Neuronal stem cell (in vitro differentiated cells): ENCODE data around the gene ATP8A2.

Experiments
- DNase-seq: peaks from one replicate; pipeline ENCODE4 v3.0.0-alpha.2; 2013; ENCODE audit warnings: low spot score
- H2AFZ ChIP-seq: one replicate; pipeline ENCODE4 v1.6.1; 2013; ENCODE audit warnings: mild to moderate bottlenecking, low read length, inconsistent platforms
- H2AK5ac ChIP-seq: 2 replicates; pipeline ENCODE4 v1.6.1; 2013; ENCODE audit warnings: low read depth, mild to moderate bottlenecking, inconsistent platforms, low read length, moderate library complexity, mixed read lengths
- H2BK120ac ChIP-seq: 2 replicates; pipeline ENCODE4 v1.6.1; 2013; ENCODE audit warnings: low read depth, mild to moderate bottlenecking, inconsistent platforms, low read length, moderate library complexity, mixed read lengths
- H2BK12ac ChIP-seq: one replicate; pipeline ENCODE4 v1.6.1; 2013; ENCODE audit warnings: low read length, inconsistent platforms
- H2BK15ac ChIP-seq: 2 replicates; pipeline ENCODE4 v1.6.1; 2013; ENCODE audit warnings: mild to moderate bottlenecking, low read length, inconsistent platforms, mixed read lengths
- H2BK5ac ChIP-seq: one replicate; pipeline ENCODE4 v1.6.1; 2013; ENCODE audit warnings: inconsistent platforms, mild to moderate bottlenecking, low read length, moderate library complexity
- H3K14ac ChIP-seq: one replicate; pipeline ENCODE4 v1.6.1; 2013; ENCODE audit warnings: low read length, inconsistent platforms
- H3K18ac ChIP-seq: 2 replicates; pipeline ENCODE4 v1.6.1; 2013; ENCODE audit warnings: low read length, inconsistent platforms
- H3K23ac ChIP-seq: 2 replicates; pipeline ENCODE4 v1.6.1; 2013; ENCODE audit warnings: low read depth, mild to moderate bottlenecking, mixed read lengths, low read length, inconsistent platforms; ENCODE audit not compliant: poor library complexity
- H3K27ac ChIP-seq: replicated peaks from 3 replicates; pipeline ENCODE4 v1.5.1; 2013; ENCODE audit warnings: low read length, inconsistent platforms
- H3K27me3 ChIP-seq, 3 experiments: 2 replicates each; pipeline ENCODE4 v1.6.1; 2013; ENCODE audit warnings: low read length in 3 of 3, mild to moderate bottlenecking in 2 of 3, inconsistent platforms in 1 of 3, low read depth in 1 of 3, mixed read lengths in 1 of 3, moderate library complexity in 1 of 3; ENCODE audit not compliant: control insufficient read depth in 3 of 3, insufficient read depth in 3 of 3
- H3K36me3 ChIP-seq, 2 donors: replicated peaks in 1 of 2; 2 replicates each; pipeline ENCODE4 v1.6.1; 2013; ENCODE audit warnings: low read length in 2 of 2; ENCODE audit not compliant: control insufficient read depth in 2 of 2, insufficient read depth in 2 of 2
- H3K4ac ChIP-seq: 2 replicates; pipeline ENCODE4 v1.6.1; 2013; ENCODE audit warnings: inconsistent platforms, mild to moderate bottlenecking, low read length, moderate library complexity
- H3K4me1 ChIP-seq, 2 donors: 1 replicate in 1 of 2; 2 replicates in 1 of 2; pipeline ENCODE4 v1.6.1; 2013; ENCODE audit warnings: low read length in 2 of 2, low read depth in 1 of 2; ENCODE audit not compliant: control insufficient read depth in 2 of 2, insufficient read depth in 1 of 2
- H3K4me2 ChIP-seq: one replicate; pipeline ENCODE4 v1.6.1; 2013; ENCODE audit warnings: mild to moderate bottlenecking, low read length, inconsistent platforms; ENCODE audit not compliant: insufficient read depth, poor library complexity, severe bottlenecking
- H3K4me3 ChIP-seq, 2 donors: 2 replicates each; pipeline ENCODE4 v1.5.1; 2013; ENCODE audit warnings: low read length in 2 of 2, mild to moderate bottlenecking in 2 of 2, inconsistent platforms in 1 of 2, moderate library complexity in 1 of 2
- H3K79me1 ChIP-seq: one replicate; pipeline ENCODE4 v1.6.1; 2013; ENCODE audit warnings: low read depth, mild to moderate bottlenecking, inconsistent platforms, low read length, moderate library complexity
- H3K9ac ChIP-seq: one replicate; pipeline ENCODE4 v1.6.1; 2013; ENCODE audit warnings: mild to moderate bottlenecking, low read depth, low read length, inconsistent platforms; ENCODE audit not compliant: poor library complexity
- H3K9me3 ChIP-seq, 2 donors: replicated peaks in 1 of 2; 2 replicates each; pipeline versions ENCODE3 to v1.6.1; 2013; ENCODE audit warnings: low read length in 2 of 2, mild to moderate bottlenecking in 2 of 2, inconsistent platforms in 1 of 2, low read depth in 1 of 2, mixed read lengths in 1 of 2, moderate library complexity in 1 of 2; ENCODE audit not compliant: control insufficient read depth in 2 of 2, insufficient read depth in 1 of 2
- H4K8ac ChIP-seq: one replicate; pipeline ENCODE4 v1.6.1; 2013; ENCODE audit warnings: low read depth, mild to moderate bottlenecking, inconsistent platforms, low read length, moderate library complexity
- H4K91ac ChIP-seq: one replicate; pipeline ENCODE4 v1.6.1; 2013; ENCODE audit warnings: low read length, low read depth, mild to moderate bottlenecking, inconsistent platforms; ENCODE audit not compliant: poor library complexity
- WGBS, 2 donors: extraction: QIAGEN DNeasy Blood & Tissue Kit; methylation state at CpG; one replicate each; pipeline ENCODE4 v1.1.7; 2013; ENCODE audit warnings: missing lambda C conversion rate in 2 of 2, mixed read lengths in 1 of 2; ENCODE audit not compliant: insufficient read length in 2 of 2, insufficient replicate concordance in 1 of 2; ENCODE audit errors: extremely low coverage in 2 of 2; 5-methylcytosine and 5-hydroxymethylcytosine counted together

ATP8A2 gene

GRCh38 chr13:25581351-25581750, 209.6 kb downstream of the ATP8A2 start:
- Histone ChIP-seq H3K36me3 (no peaks in the 10 kb centered on the region), H4K91ac (no peak overlapping the region), H2AK5ac (no peak overlapping the region), H3K9ac (no peak overlapping the region), H3K18ac (no peak overlapping the region), H3K27me3 (peaks cover 0 to 5% (median 0%) of the 10 kb centered on the region in 3 experiments), H2BK12ac (no peak overlapping the region), H2BK15ac (no peak overlapping the region), H3K79me1 (no peaks in the 10 kb centered on the region), H3K27ac (no peak overlapping the region), H2AFZ (no peak overlapping the region), H3K4me3 (no peak overlapping the region), H3K4me2 (no peak overlapping the region), H4K8ac (no peak overlapping the region), H3K4me1 (no peaks in the 10 kb centered on the region), H2BK5ac (no peak overlapping the region), H3K23ac (no peak overlapping the region), H3K4ac (no peak overlapping the region), H3K14ac (no peak overlapping the region), H3K9me3 (no peaks in the 10 kb centered on the region), H2BK120ac (no peak overlapping the region)
- no CpG with 5 or more reads among the region's 2 CpGs for WGBS, 2 donors
- DNase-seq, result no peak

- no peaks in the 10 kb centered on the region for H3K79me1 ChIP-seq
- no peak overlapping the region for H3K4me3 ChIP-seq
- no peak overlapping the region for H3K27ac ChIP-seq
- WGBS, 2 donors, result no CpG with 5 or more reads among the region's 6 CpGs
- H3K27me3 ChIP-seq, result peaks cover 0 to 9% (median 0%) of the 10 kb centered on the region in 3 experiments
- no peak overlapping the region for H2BK5ac ChIP-seq
- no peak overlapping the region for H3K18ac ChIP-seq
- no peaks in the 10 kb centered on the region for H3K36me3 ChIP-seq
- H2BK120ac ChIP-seq, result no peak overlapping the region
- H3K4ac ChIP-seq, result no peak overlapping the region
- H3K9ac ChIP-seq, result no peak overlapping the region
- H2BK15ac ChIP-seq, result no peak overlapping the region
- H3K23ac ChIP-seq, result no peak overlapping the region
- no peak overlapping the region for H3K4me2 ChIP-seq
- no peak overlapping the region for H3K14ac ChIP-seq
- no peak for DNase-seq
- no peak overlapping the region for H2AK5ac ChIP-seq
- H3K4me1 ChIP-seq, result peaks cover 0 to 1% of the 10 kb centered on the region in 2 donors
- no peak overlapping the region for H2AFZ ChIP-seq
- no peak overlapping the region for H2BK12ac ChIP-seq
- H4K8ac ChIP-seq, result no peak overlapping the region
- no peak overlapping the region for H4K91ac ChIP-seq
- H3K9me3 ChIP-seq, result no peaks in the 10 kb centered on the region
These were observed 212.3 kb downstream of the ATP8A2 start for GRCh38 chr13:25584087-25584486.

GRCh38 chr13:25585000-25585399, 213.2 kb downstream of the ATP8A2 start:
- no peaks in the 10 kb centered on the region for H3K36me3 ChIP-seq
- no peak overlapping the region for H3K4me3 ChIP-seq
- H3K9me3 ChIP-seq, result no peaks in the 10 kb centered on the region
- no peak overlapping the region for H2BK5ac ChIP-seq
- peaks cover 0 to 9% (median 0%) of the 10 kb centered on the region in 3 experiments for H3K27me3 ChIP-seq
- no CpG with 5 or more reads among the region's 5 CpGs for WGBS, 2 donors
- H2AK5ac ChIP-seq, result no peak overlapping the region
- no peak overlapping the region for H4K8ac ChIP-seq
- no peak overlapping the region for H2BK12ac ChIP-seq
- no peak overlapping the region for H3K18ac ChIP-seq
- no peak overlapping the region for H2BK15ac ChIP-seq
- no peak overlapping the region for H3K27ac ChIP-seq
- no peak overlapping the region for H2BK120ac ChIP-seq
- H3K4ac ChIP-seq, result no peak overlapping the region
- H4K91ac ChIP-seq, result no peak overlapping the region
- no peak overlapping the region for H2AFZ ChIP-seq
- H3K79me1 ChIP-seq, result no peaks in the 10 kb centered on the region
- H3K4me1 ChIP-seq, result peaks cover 0 to 1% of the 10 kb centered on the region in 2 donors
- no peak overlapping the region for H3K14ac ChIP-seq
- H3K4me2 ChIP-seq, result no peak overlapping the region
- no peak overlapping the region for H3K9ac ChIP-seq
- no peak overlapping the region for H3K23ac ChIP-seq
- DNase-seq, result no peak

GRCh38 chr13:25587326-25587980, 215.7 kb downstream of the ATP8A2 start:
- no peak overlapping the region for H4K8ac ChIP-seq
- no peak overlapping the region for H4K91ac ChIP-seq
- no peak overlapping the region for H3K9ac ChIP-seq
- no CpG with 5 or more reads among the region's 1 CpG for WGBS, 2 donors
- H3K4ac ChIP-seq, result no peak overlapping the region
- H3K9me3 ChIP-seq, result no peaks in the 10 kb centered on the region
- no peak overlapping the region for H2AFZ ChIP-seq
- no peak overlapping the region for H2AK5ac ChIP-seq
- H3K27me3 ChIP-seq, result peaks cover 0 to 9% (median 0%) of the 10 kb centered on the region in 3 experiments
- H3K4me2 ChIP-seq, result no peak overlapping the region
- no peak overlapping the region for H3K4me3 ChIP-seq
- no peak overlapping the region for H2BK15ac ChIP-seq
- H2BK12ac ChIP-seq, result no peak overlapping the region
- H3K27ac ChIP-seq, result no peak overlapping the region
- no peak overlapping the region for H3K18ac ChIP-seq
- peaks cover 0 to 1% of the 10 kb centered on the region in 2 donors for H3K4me1 ChIP-seq
- no peak overlapping the region for H3K23ac ChIP-seq
- H3K79me1 ChIP-seq, result no peaks in the 10 kb centered on the region
- no peak for DNase-seq
- H2BK120ac ChIP-seq, result no peak overlapping the region
- H3K36me3 ChIP-seq, result no peaks in the 10 kb centered on the region
- no peak overlapping the region for H3K14ac ChIP-seq
- no peak overlapping the region for H2BK5ac ChIP-seq
